Trophoblast cell (in vitro differentiated cells and primary cell): Measurements from ENCODE around the gene SIGLEC15.

Experiments
- DNase-seq, 2 donors: peaks; one replicate each; pipeline ENCODE4 v3.0.0-alpha.2; 2016
- H2AFZ ChIP-seq: 2 replicates; pipeline ENCODE4 v1.6.1; 2013; ENCODE audit warnings: low read length, moderate library complexity, mild to moderate bottlenecking; ENCODE audit not compliant: insufficient read depth, poor library complexity
- H2AK5ac ChIP-seq: 2 replicates; pipeline ENCODE4 v1.6.1; 2013; ENCODE audit warnings: mild to moderate bottlenecking, low read length
- H2BK120ac ChIP-seq: 2 replicates; pipeline ENCODE4 v1.6.1; 2013; ENCODE audit warnings: low read length, mild to moderate bottlenecking, moderate library complexity; ENCODE audit not compliant: insufficient read depth, poor library complexity
- H2BK12ac ChIP-seq: 2 replicates; pipeline ENCODE4 v1.6.1; 2013; ENCODE audit warnings: mild to moderate bottlenecking, low read length, moderate library complexity
- H2BK5ac ChIP-seq: 2 replicates; pipeline ENCODE4 v1.6.1; 2013; ENCODE audit warnings: low read length, low read depth, moderate library complexity, mild to moderate bottlenecking; ENCODE audit not compliant: poor library complexity
- H3K14ac ChIP-seq: 2 replicates; pipeline ENCODE4 v1.6.1; 2013; ENCODE audit warnings: mild to moderate bottlenecking, low read length
- H3K18ac ChIP-seq: 2 replicates; pipeline ENCODE4 v1.6.1; 2013; ENCODE audit warnings: mild to moderate bottlenecking, low read length
- H3K23ac ChIP-seq: 2 replicates; pipeline ENCODE4 v1.6.1; 2013; ENCODE audit warnings: low read length
- H3K27ac ChIP-seq: 2 replicates; pipeline ENCODE4 v1.5.1; 2013; ENCODE audit warnings: low read depth, mild to moderate bottlenecking, inconsistent platforms, low read length, moderate library complexity
- H3K27me3 ChIP-seq: 2 replicates; pipeline ENCODE4 v1.6.1; 2013; ENCODE audit warnings: inconsistent platforms, mild to moderate bottlenecking, low read length, moderate library complexity; ENCODE audit not compliant: insufficient read depth
- H3K36me3 ChIP-seq, 2 experiments: 1 replicate in 1 of 2; 2 replicates in 1 of 2; pipeline ENCODE4 v1.6.1; 2013; ENCODE audit warnings: low read length in 2 of 2, mild to moderate bottlenecking in 2 of 2, moderate library complexity in 1 of 2; ENCODE audit not compliant: insufficient read depth in 2 of 2, control insufficient read depth in 1 of 2
- H3K4ac ChIP-seq: 2 replicates; pipeline ENCODE4 v1.6.1; 2013; ENCODE audit warnings: low read depth, mild to moderate bottlenecking, low read length, moderate library complexity
- H3K4me1 ChIP-seq, 2 experiments: 1 replicate in 1 of 2; 2 replicates in 1 of 2; pipeline ENCODE4 v1.6.1; 2013; ENCODE audit warnings: low read length in 2 of 2, mild to moderate bottlenecking in 2 of 2, moderate library complexity in 1 of 2; ENCODE audit not compliant: insufficient read depth in 2 of 2, control insufficient read depth in 1 of 2
- H3K4me2 ChIP-seq: 2 replicates; pipeline ENCODE4 v1.6.1; 2013; ENCODE audit warnings: inconsistent platforms, mild to moderate bottlenecking, low read length, moderate library complexity
- H3K4me3 ChIP-seq: 2 replicates; pipeline ENCODE4 v1.5.1; 2013; ENCODE audit warnings: mild to moderate bottlenecking, low read depth, low read length, inconsistent platforms
- H3K79me1 ChIP-seq: one replicate; pipeline ENCODE4 v1.6.1; 2013; ENCODE audit warnings: low read length
- H3K79me2 ChIP-seq: 2 replicates; pipeline ENCODE4 v1.6.1; 2013; ENCODE audit warnings: low read length, mild to moderate bottlenecking; ENCODE audit not compliant: control insufficient read depth, insufficient read depth, poor library complexity
- H3K9ac ChIP-seq: 2 replicates; pipeline ENCODE4 v1.6.1; 2013; ENCODE audit warnings: mild to moderate bottlenecking, low read length
- H3K9me3 ChIP-seq: 2 replicates; pipeline ENCODE4 v1.6.1; 2013; ENCODE audit warnings: low read depth, mild to moderate bottlenecking, control low read depth, inconsistent platforms, low read length; ENCODE audit not compliant: insufficient read depth
- H4K12ac ChIP-seq: 2 replicates; pipeline ENCODE4 v1.6.1; 2013; ENCODE audit warnings: low read depth, mild to moderate bottlenecking, low read length, moderate library complexity
- H4K8ac ChIP-seq: 2 replicates; pipeline ENCODE4 v1.6.1; 2013; ENCODE audit warnings: low read depth, mild to moderate bottlenecking, low read length, moderate library complexity
- H4K91ac ChIP-seq: one replicate; pipeline ENCODE4 v1.6.1; 2013; ENCODE audit warnings: low read depth, mild to moderate bottlenecking, low read length, moderate library complexity
- WGBS: extraction: QIAGEN DNeasy Blood & Tissue Kit; methylation state at CpG from one replicate; pipeline ENCODE4 v1.1.7; 2013; ENCODE audit warnings: missing lambda C conversion rate; ENCODE audit not compliant: insufficient read length, insufficient coverage; ENCODE audit errors: extremely low coverage; 5-methylcytosine and 5-hydroxymethylcytosine counted together

SIGLEC15 gene

DNA sequence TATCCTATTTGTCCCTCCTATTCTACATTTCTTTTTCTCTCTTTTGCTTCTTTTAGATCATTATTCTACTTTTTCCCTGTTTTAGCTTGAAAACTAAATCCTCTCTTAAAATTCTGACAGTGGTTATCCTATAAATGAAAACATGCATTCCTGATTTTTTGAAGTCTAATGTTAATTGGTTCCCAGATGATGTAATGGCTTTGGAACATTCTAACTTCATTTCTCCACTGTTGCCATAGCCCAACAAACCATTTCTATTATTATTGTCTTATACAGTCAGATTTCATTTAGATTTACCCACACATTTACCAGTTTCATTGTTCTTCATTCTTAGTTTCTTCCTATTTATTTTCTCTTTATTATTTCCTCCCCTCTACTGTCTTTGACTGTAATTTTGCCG is 36.5 kb downstream of the SIGLEC15 start:
- no peak overlapping the region for H4K12ac ChIP-seq
- no peak overlapping the region for H3K23ac ChIP-seq
- H2BK120ac ChIP-seq: no peak overlapping the region
- no peak overlapping the region for H2AK5ac ChIP-seq
- H3K36me3 ChIP-seq: peaks cover 13 to 38% of the 10 kb centered on the region in 2 experiments
- H3K27ac ChIP-seq: no peak overlapping the region
- no peaks in the 10 kb centered on the region for H3K27me3 ChIP-seq
- H3K4me1 ChIP-seq: peaks cover 0 to 6% of the 10 kb centered on the region in 2 experiments
- H3K4ac ChIP-seq: no peak overlapping the region
- no peak overlapping the region for H3K18ac ChIP-seq
- H3K9ac ChIP-seq: no peak overlapping the region
- H3K79me1 ChIP-seq: no peaks in the 10 kb centered on the region
- no CpG with 5 or more reads among the region's 1 CpG for WGBS
- H3K4me3 ChIP-seq: no peak overlapping the region
- no peaks in the 10 kb centered on the region for H3K9me3 ChIP-seq
- H3K14ac ChIP-seq: no peak overlapping the region
- H2AFZ ChIP-seq: no peak overlapping the region
- H4K91ac ChIP-seq: no peak overlapping the region
- no peak overlapping the region for H4K8ac ChIP-seq
- H2BK5ac ChIP-seq: no peak overlapping the region
- H2BK12ac ChIP-seq: no peak overlapping the region
- no peaks in the 10 kb centered on the region for H3K79me2 ChIP-seq
- DNase-seq: no peak
- no peak overlapping the region for H3K4me2 ChIP-seq

DNA sequence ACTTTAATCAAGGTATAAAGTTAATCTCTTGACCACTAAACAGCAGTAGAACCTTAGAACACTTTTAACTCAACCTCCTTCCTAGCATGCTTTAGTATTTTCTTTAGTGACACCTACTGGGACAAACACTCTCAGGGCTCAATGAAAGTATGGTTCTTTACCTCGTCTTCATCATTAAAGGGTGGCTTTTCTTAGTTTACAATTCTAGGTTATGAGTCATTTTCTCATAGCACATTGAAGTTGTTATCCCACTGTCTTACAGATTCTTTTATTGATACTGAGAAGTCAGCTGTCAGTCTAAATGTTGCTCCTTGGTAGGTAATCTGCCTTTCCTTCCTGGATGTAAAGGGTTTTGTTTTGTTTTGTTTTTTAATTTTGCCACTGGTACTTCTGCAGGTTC is 38.0 kb downstream of the SIGLEC15 start:
- Histone ChIP-seq H3K23ac (no peak overlapping the region), H3K27ac (no peak overlapping the region), H3K79me2 (no peaks in the 10 kb centered on the region), H4K12ac (no peak overlapping the region), H3K4me1 (peaks cover 0 to 5% of the 10 kb centered on the region in 2 experiments), H4K8ac (no peak overlapping the region), H3K18ac (no peak overlapping the region), H3K4me3 (no peak overlapping the region), H3K79me1 (no peaks in the 10 kb centered on the region), H3K4me2 (no peak overlapping the region), H4K91ac (no peak overlapping the region), H3K14ac (no peak overlapping the region), H2BK12ac (no peak overlapping the region), H3K36me3 (peaks cover 8 to 32% of the 10 kb centered on the region in 2 experiments), H2AK5ac (no peak overlapping the region), H2BK5ac (no peak overlapping the region), H3K9ac (no peak overlapping the region), H3K4ac (no peak overlapping the region), H2BK120ac (no peak overlapping the region), H3K9me3 (no peaks in the 10 kb centered on the region), H3K27me3 (no peaks in the 10 kb centered on the region), H2AFZ (no peak overlapping the region)
- WGBS: no CpG with 5 or more reads among the region's 1 CpG
- no peak for DNase-seq

DNA sequence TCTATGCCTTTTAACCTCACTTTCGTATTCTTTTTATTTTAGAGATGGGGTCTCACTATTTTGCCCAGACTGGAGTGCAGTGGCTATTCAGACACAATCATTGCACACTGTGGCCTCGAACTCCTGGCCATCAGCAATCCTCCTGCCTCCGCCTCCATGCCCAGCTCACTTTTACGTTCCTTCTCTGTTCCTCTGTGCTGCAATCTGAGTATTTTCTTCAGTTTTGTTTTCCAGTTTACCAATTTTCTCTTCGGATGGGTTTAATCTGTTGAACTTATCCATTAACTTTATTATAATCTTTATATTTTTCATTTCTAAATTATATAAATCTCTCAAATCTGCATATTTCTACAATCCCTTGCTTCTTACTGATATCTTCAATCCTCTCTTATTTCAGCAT is 38.6 kb downstream of the SIGLEC15 start:
- Histone ChIP-seq H3K4ac (no peak overlapping the region), H4K91ac (no peak overlapping the region), H3K23ac (no peak overlapping the region), H2AFZ (no peak overlapping the region), H4K8ac (no peak overlapping the region), H3K4me1 (peaks cover 0 to 5% of the 10 kb centered on the region in 2 experiments), H2AK5ac (no peak overlapping the region), H3K9me3 (no peaks in the 10 kb centered on the region), H4K12ac (no peak overlapping the region), H2BK12ac (no peak overlapping the region), H3K27ac (no peak overlapping the region), H3K9ac (no peak overlapping the region), H3K79me2 (no peaks in the 10 kb centered on the region), H3K14ac (no peak overlapping the region), H3K79me1 (no peaks in the 10 kb centered on the region), H2BK5ac (no peak overlapping the region), H3K27me3 (no peaks in the 10 kb centered on the region), H2BK120ac (no peak overlapping the region), H3K4me3 (no peak overlapping the region), H3K18ac (no peak overlapping the region), H3K36me3 (peaks cover 8 to 30% of the 10 kb centered on the region in 2 experiments), H3K4me2 (no peak overlapping the region)
- no CpG with 5 or more reads among the region's 5 CpGs for WGBS
- DNase-seq: no peak

DNA sequence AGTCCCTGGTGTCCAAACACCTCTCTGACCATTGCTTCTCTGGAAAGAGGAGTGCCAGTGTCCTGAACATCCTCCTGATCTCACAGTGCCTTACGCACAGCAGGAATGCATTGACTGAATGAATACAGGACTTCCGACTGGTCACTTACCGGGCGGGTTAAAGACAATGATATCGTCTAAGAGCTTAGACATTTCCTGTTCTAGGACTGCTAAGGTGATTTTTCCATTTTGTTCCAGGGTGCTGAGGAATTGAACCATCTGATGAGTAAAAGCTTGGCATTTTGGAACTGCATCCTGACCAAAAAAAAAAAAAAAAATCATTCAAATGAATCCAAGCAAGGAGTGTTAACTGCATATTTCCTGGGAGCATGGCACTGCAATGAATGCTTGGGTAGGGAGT is 40.0 kb downstream of the SIGLEC15 start:
- DNase-seq: no peak
- Histone ChIP-seq H3K14ac (no peak overlapping the region), H3K9ac (no peak overlapping the region)

More for the DNA sequence above, 40.0 kb downstream of the SIGLEC15 start:
- Histone ChIP-seq H3K4ac (no peak overlapping the region), H3K18ac (no peak overlapping the region), H3K4me1 (no peaks in the 10 kb centered on the region), H3K79me2 (no peaks in the 10 kb centered on the region), H4K12ac (no peak overlapping the region), H3K36me3 (peaks cover 5 to 25% of the 10 kb centered on the region in 2 experiments), H3K27ac (no peak overlapping the region), H3K79me1 (no peaks in the 10 kb centered on the region), H2BK120ac (no peak overlapping the region), H3K27me3 (no peaks in the 10 kb centered on the region), H4K91ac (no peak overlapping the region), H3K9me3 (no peaks in the 10 kb centered on the region), H2AK5ac (no peak overlapping the region), H3K4me3 (no peak overlapping the region), H4K8ac (no peak overlapping the region), H2BK5ac (no peak overlapping the region), H3K4me2 (no peak overlapping the region), H2BK12ac (no peak overlapping the region), H2AFZ (no peak overlapping the region), H3K23ac (no peak overlapping the region)
- no CpG with 5 or more reads among the region's 5 CpGs for WGBS
